Spleen (tissue), 11 donors: ENCODE data around the gene HPSE2. TPM values are rescaled to one million over a fixed set of nuclear protein-coding genes. Genes with fewer than 3 reads are reported as not detected.
"Not testable (repeated sequence)": the region's sequence is repeated elsewhere in the genome, so short reads cannot be mapped to it uniquely, and the experiment has no call there.

Source experiments
- DNase-seq: peaks from one replicate; pipeline ENCODE4 v3.0.0-alpha.2; 2020
- H3K27ac ChIP-seq, 8 donors: fragments of 200-600 bp; sonication (generic) in 7 of 8; 1 replicate in 4 of 8; 2 replicates in 4 of 8; pipeline versions ENCODE4 v1.5.0 to v1.8.0; 2016 to 2021; ENCODE audit warnings: inconsistent platforms in 4 of 8, mild to moderate bottlenecking in 4 of 8, moderate library complexity in 1 of 8
- H3K27me3 ChIP-seq, 7 donors: fragments of 200-600 bp; sonication (generic) in 6 of 7; replicated peaks in 1 of 7; 1 replicate in 4 of 7; 2 replicates in 3 of 7; pipeline versions ENCODE4 v1.5.0 to v1.8.0; 2016 to 2021; ENCODE audit warnings: inconsistent platforms in 3 of 7, mild to moderate bottlenecking in 1 of 7
- H3K36me3 ChIP-seq, 6 donors: fragments of 200-600 bp; sonication (generic) in 5 of 6; 1 replicate in 4 of 6; 2 replicates in 2 of 6; pipeline versions ENCODE4 v1.5.0 to v1.8.0; 2016 to 2021; ENCODE audit warnings: inconsistent platforms in 2 of 6
- H3K4me1 ChIP-seq, 6 donors: fragments of 200-600 bp; sonication (generic) in 5 of 6; 1 replicate in 3 of 6; 2 replicates in 3 of 6; pipeline versions ENCODE4 v1.5.0 to v1.8.0; 2016 to 2021; ENCODE audit warnings: inconsistent platforms in 3 of 6
- H3K4me3 ChIP-seq, 8 donors: fragments of 200-600 bp; sonication (generic) in 7 of 8; 1 replicate in 4 of 8; 2 replicates in 4 of 8; pipeline versions ENCODE4 v1.5.0 to v1.8.0; 2016 to 2021; ENCODE audit warnings: inconsistent platforms in 4 of 8, mild to moderate bottlenecking in 4 of 8, moderate library complexity in 2 of 8
- H3K9me3 ChIP-seq, 8 donors: fragments of 200-600 bp; sonication (generic) in 7 of 8; 1 replicate in 4 of 8; 2 replicates in 4 of 8; pipeline versions ENCODE4 v1.5.0 to v1.8.0; 2016 to 2021; ENCODE audit warnings: inconsistent platforms in 4 of 8
- CTCF ChIP-seq, 11 experiments: fragments of 200-600 bp in 7 of 11; fragments of 450-650 bp in 4 of 11; sonication (generic) in 4 of 11; IDR thresholded peaks in 8 of 11; conservative IDR thresholded peaks in 3 of 11; 1 replicate in 7 of 11; 2 replicates in 4 of 11; pipeline versions ENCODE4 v1.4.0 to v1.8.0; 2016 to 2021; ENCODE audit warnings: antibody characterized with exemption in 11 of 11, inconsistent platforms in 4 of 11, mild to moderate bottlenecking in 1 of 11
- POLR2A ChIP-seq, 3 donors: fragments of 450-650 bp; IDR thresholded peaks; one replicate each; pipeline ENCODE4 v1.5.1; 2017; ENCODE audit warnings: antibody characterized with exemption in 3 of 3, mild to moderate bottlenecking in 1 of 3
- POLR2AphosphoS5 ChIP-seq, 3 donors: sonication (generic); formaldehyde crosslinking; IDR thresholded peaks; one replicate each; pipeline ENCODE4 v1.5.1; 2017; ENCODE audit warnings: antibody characterized with exemption in 3 of 3
- WGBS, 5 donors: extraction: QIAGEN DNeasy Blood & Tissue Kit in 3 of 5; methylation state at CpG; one replicate each; pipeline versions ENCODE4 v1.1.5 to v1.1.7; 2013 to 2018; 5-methylcytosine and 5-hydroxymethylcytosine counted together
- intact Hi-C: fragments of 100-400 bp; cut with DNase I; formaldehyde crosslinking; loops from one replicate; pipeline ENCODE4 v1.15.0; 2023; ENCODE audit warnings: low total_unique reads
- polyA plus RNA-seq, 3 donors: library from polyadenylated mRNA; stranded (reverse); fragments of 200-250 nt; gene quantifications; one replicate each; pipeline ENCODE4 v1.2.1, GENCODE V29; 2013
- total RNA-seq, 7 donors: library from RNA; depleted of rRNA in 3 of 7; stranded (reverse); fragments of >200 nt in 3 of 7; fragmentation: NEBNext Ultra II Directional in 4 of 7; extraction: Animal tissue kit (Norgen Biotek cat#: 25700) in 4 of 7; gene quantifications; one replicate each; pipeline versions ENCODE4 v1.1.0 to v1.2.1, GENCODE V29; 2016 to 2021
- donor health status: healthy with polysubstance abuse.
- donor health status: DM: no; HTN: no; CAD: no; lungs with moderate emphysema.
- donor health status: DM: no; HTN: no; CAD: no.
- donor health status: Bipolar disorder and iron deficiency.
- donor health status: healthy.
- donor health status: DM: no; HTN: no; CAD: no.
- donor health status: DM: yes; HTN: yes; CAD: no.

The HPSE2 gene
- total and polyA plus RNA-seq, 10 donors: 0.02 to 0.64 (median 0.03) TPM; not detected in 5

- no peaks in the 10 kb centered on the region for H3K27me3 ChIP-seq
- no peaks in the 10 kb centered on the region for H3K4me1 ChIP-seq
- intact Hi-C loops: no loop called here
- 37 to 43% (median 41%) methylated on average over 1 of the region's 1 CpG for WGBS, 5 donors
- no peak overlapping the region for H3K27ac ChIP-seq
- H3K9me3 ChIP-seq: no peaks in the 10 kb centered on the region
- no peak for DNase-seq
- no peak overlapping the region for H3K4me3 ChIP-seq
- TF ChIP-seq POLR2A (IDR thresholded peaks at IDR 0.05): no peak
- no peak for TF ChIP-seq POLR2AphosphoS5 (IDR thresholded peaks at IDR 0.05)
- no peaks in the 10 kb centered on the region for H3K36me3 ChIP-seq
Observed at GRCh38 chr10:98915911-98916310, 319.7 kb downstream of the HPSE2 start.

- WGBS, 5 donors: 69 to 89% (median 78%) methylated on average over 3 of the region's 3 CpGs
- H3K27me3 ChIP-seq: no peaks in the 10 kb centered on the region
- H3K4me3 ChIP-seq: no peak overlapping the region
- H3K9me3 ChIP-seq: no peaks in the 10 kb centered on the region
- no peak for DNase-seq
- H3K4me1 ChIP-seq: no peaks in the 10 kb centered on the region
- no peak overlapping the region for H3K27ac ChIP-seq
- no peaks in the 10 kb centered on the region for H3K36me3 ChIP-seq
- intact Hi-C loops: no loop called here
- TF ChIP-seq POLR2AphosphoS5 (IDR thresholded peaks at IDR 0.05) (no peak), POLR2A (IDR thresholded peaks at IDR 0.05) (no peak), CTCF (IDR thresholded peaks at IDR 0.05 in 8 of 11, conservative IDR thresholded peaks at IDR 0.05 in 3 of 11) (no peak)
Observed at GRCh38 chr10:98910546-98910945, 325.1 kb downstream of the HPSE2 start.

- no peaks in the 10 kb centered on the region for H3K27me3 ChIP-seq
- TF ChIP-seq CTCF (IDR thresholded peaks at IDR 0.05 in 8 of 11, conservative IDR thresholded peaks at IDR 0.05 in 3 of 11): no peak
- no peak for TF ChIP-seq POLR2A (IDR thresholded peaks at IDR 0.05)
- no peak for TF ChIP-seq POLR2AphosphoS5 (IDR thresholded peaks at IDR 0.05)
- H3K4me3 ChIP-seq: no peak overlapping the region
- no peak for DNase-seq
- no peak overlapping the region for H3K27ac ChIP-seq
- no peaks in the 10 kb centered on the region for H3K4me1 ChIP-seq
- no peaks in the 10 kb centered on the region for H3K36me3 ChIP-seq
- intact Hi-C loops: no loop called here
- H3K9me3 ChIP-seq: no peaks in the 10 kb centered on the region
Observed at GRCh38 chr10:98910048-98910447, 325.6 kb downstream of the HPSE2 start.

- H3K4me3 ChIP-seq: no peak overlapping the region
- H3K27ac ChIP-seq: no peak overlapping the region
- no peaks in the 10 kb centered on the region for H3K4me1 ChIP-seq
- intact Hi-C loops: no loop called here
- H3K36me3 ChIP-seq: no peaks in the 10 kb centered on the region
- no peaks in the 10 kb centered on the region for H3K27me3 ChIP-seq
- no peak for TF ChIP-seq POLR2AphosphoS5 (IDR thresholded peaks at IDR 0.05)
- no peak for TF ChIP-seq POLR2A (IDR thresholded peaks at IDR 0.05)
- TF ChIP-seq CTCF (IDR thresholded peaks at IDR 0.05 in 8 of 11, conservative IDR thresholded peaks at IDR 0.05 in 3 of 11): no peak
- 63 to 78% (median 70%) methylated on average over 3 of the region's 3 CpGs for WGBS, 5 donors
- no peak for DNase-seq
- H3K9me3 ChIP-seq: no peaks in the 10 kb centered on the region
Observed at GRCh38 chr10:98908868-98909267, 326.8 kb downstream of the HPSE2 start.

- H3K4me1 ChIP-seq, DNase-seq, H3K27me3 ChIP-seq, H3K27ac ChIP-seq, intact Hi-C loops, H3K9me3 ChIP-seq, H3K4me3 ChIP-seq, H3K36me3 ChIP-seq: not testable (repeated sequence)
- WGBS, 5 donors: 87 to 96% (median 94%) methylated on average over 8 of the region's 8 CpGs
Observed at GRCh38 chr10:98908247-98908646, 327.4 kb downstream of the HPSE2 start.
